Adipocyte (in vitro differentiated cells): ENCODE results near the gene ST6GALNAC5.

Experiments
- DNase-seq: peaks from one replicate; pipeline ENCODE4 v3.0.0-alpha.2; 2015; ENCODE audit warnings: low read depth
- H3K27me3 ChIP-seq: replicated peaks from 2 replicates; pipeline ENCODE4 v1.7.0; 2013; ENCODE audit warnings: mild to moderate bottlenecking, low read length, moderate library complexity; ENCODE audit not compliant: control insufficient read depth, insufficient read depth
- H3K36me3 ChIP-seq: 2 replicates; pipeline ENCODE4 v1.7.0; 2013; ENCODE audit warnings: low read length, mild to moderate bottlenecking, moderate library complexity; ENCODE audit not compliant: control insufficient read depth, insufficient read depth, severe bottlenecking
- H3K4me1 ChIP-seq: 2 replicates; pipeline ENCODE4 v1.7.0; 2013; ENCODE audit warnings: mild to moderate bottlenecking, low read length, moderate library complexity; ENCODE audit not compliant: control insufficient read depth, insufficient read depth
- H3K4me3 ChIP-seq: 2 replicates; pipeline ENCODE4 v1.7.0; 2013; ENCODE audit warnings: mild to moderate bottlenecking, low read length, moderate library complexity
- H3K9ac ChIP-seq: 2 replicates; pipeline ENCODE4 v1.7.0; 2013; ENCODE audit warnings: mild to moderate bottlenecking, low read length, moderate library complexity
- H3K9me3 ChIP-seq: 2 replicates; pipeline ENCODE4 v1.7.0; 2013; ENCODE audit warnings: mild to moderate bottlenecking, low read length, moderate library complexity; ENCODE audit not compliant: control insufficient read depth

ST6GALNAC5 gene

GRCh38 chr1:76905876-76906595 is 38.8 kb downstream of the ST6GALNAC5 start:
- Histone ChIP-seq H3K9me3 (no peaks in the 10 kb centered on the region), H3K4me3 (no peak overlapping the region), H3K4me1 (peaks cover 7% of the 10 kb centered on the region), H3K36me3 (no peaks in the 10 kb centered on the region), H3K9ac (no peak overlapping the region), H3K27me3 (no peaks in the 10 kb centered on the region)
- no peak for DNase-seq

GRCh38 chr1:76909311-76909710 is 42.0 kb downstream of the ST6GALNAC5 start:
- Histone ChIP-seq H3K9me3 (no peaks in the 10 kb centered on the region), H3K36me3 (no peaks in the 10 kb centered on the region), H3K27me3 (no peaks in the 10 kb centered on the region), H3K4me3 (no peak overlapping the region), H3K4me1 (peaks cover 7% of the 10 kb centered on the region), H3K9ac (no peak overlapping the region)
- DNase-seq, result no peak

- Histone ChIP-seq H3K4me3 (no peak overlapping the region), H3K9me3 (no peaks in the 10 kb centered on the region), H3K27me3 (no peaks in the 10 kb centered on the region), H3K36me3 (no peaks in the 10 kb centered on the region), H3K4me1 (no peaks in the 10 kb centered on the region), H3K9ac (no peak overlapping the region)
- DNase-seq, result peak; percentile 6
Measured at GRCh38 chr1:76919085-76919484, 51.8 kb downstream of the ST6GALNAC5 start.

GRCh38 chr1:76921590-76921989 is 54.3 kb downstream of the ST6GALNAC5 start:
- H3K9me3 ChIP-seq, result no peaks in the 10 kb centered on the region
- no peaks in the 10 kb centered on the region for H3K27me3 ChIP-seq
- no peaks in the 10 kb centered on the region for H3K36me3 ChIP-seq
- no peak overlapping the region for H3K4me3 ChIP-seq
- H3K9ac ChIP-seq, result no peak overlapping the region
- no peak for DNase-seq
- H3K4me1 ChIP-seq, result no peaks in the 10 kb centered on the region

- H3K4me1 ChIP-seq, result no peaks in the 10 kb centered on the region
- no peaks in the 10 kb centered on the region for H3K27me3 ChIP-seq
- H3K9ac ChIP-seq, result no peak overlapping the region
- H3K9me3 ChIP-seq, result peaks cover 1% of the 10 kb centered on the region
- no peaks in the 10 kb centered on the region for H3K36me3 ChIP-seq
- H3K4me3 ChIP-seq, result no peak overlapping the region
- DNase-seq, result no peak
Measured at GRCh38 chr1:76925825-76926224, 58.5 kb downstream of the ST6GALNAC5 start.

- Histone ChIP-seq H3K9ac (no peak overlapping the region), H3K36me3 (no peaks in the 10 kb centered on the region), H3K9me3 (peaks cover 11% of the 10 kb centered on the region), H3K27me3 (no peaks in the 10 kb centered on the region), H3K4me1 (no peaks in the 10 kb centered on the region), H3K4me3 (no peak overlapping the region)
- no peak for DNase-seq
Measured at GRCh38 chr1:76928522-76928921, 61.2 kb downstream of the ST6GALNAC5 start.

- Histone ChIP-seq H3K4me1 (peaks cover 4% of the 10 kb centered on the region), H3K36me3 (no peaks in the 10 kb centered on the region), H3K4me3 (no peak overlapping the region), H3K27me3 (no peaks in the 10 kb centered on the region), H3K9me3 (peaks cover 11% of the 10 kb centered on the region), H3K9ac (no peak overlapping the region)
- no peak for DNase-seq
Measured at GRCh38 chr1:76929136-76929535, 61.9 kb downstream of the ST6GALNAC5 start.

GRCh38 chr1:76933847-76934815 is 66.9 kb downstream of the ST6GALNAC5 start:
- Histone ChIP-seq H3K36me3 (no peaks in the 10 kb centered on the region), H3K4me1 (peaks cover 16% of the 10 kb centered on the region), H3K9ac (no peak overlapping the region), H3K9me3 (peaks cover 11% of the 10 kb centered on the region), H3K4me3 (no peak overlapping the region), H3K27me3 (no peaks in the 10 kb centered on the region)
- DNase-seq, result no peak

GRCh38 chr1:76938304-76938703 is 71.0 kb downstream of the ST6GALNAC5 start:
- Histone ChIP-seq H3K27me3 (no peaks in the 10 kb centered on the region), H3K9me3 (no peaks in the 10 kb centered on the region), H3K36me3 (no peaks in the 10 kb centered on the region), H3K9ac (no peak overlapping the region), H3K4me1 (peaks cover 40% of the 10 kb centered on the region), H3K4me3 (no peak overlapping the region)
- DNase-seq, result no peak

GRCh38 chr1:76939050-76939816 is 72.0 kb downstream of the ST6GALNAC5 start:
- Histone ChIP-seq H3K36me3 (no peaks in the 10 kb centered on the region), H3K27me3 (no peaks in the 10 kb centered on the region)
- peak; percentile 19 for DNase-seq

GRCh38 chr1:76939817-76940216 is 72.5 kb downstream of the ST6GALNAC5 start:
- H3K4me1 ChIP-seq, result peaks cover 46% of the 10 kb centered on the region
- no peak for DNase-seq

More at GRCh38 chr1:76939050-76939816, 72.0 kb downstream of the ST6GALNAC5 start:
- Histone ChIP-seq H3K4me1 (peaks cover 42% of the 10 kb centered on the region), H3K9ac (no peak overlapping the region), H3K9me3 (no peaks in the 10 kb centered on the region), H3K4me3 (peak overlapping the region; percentile 3)

More at GRCh38 chr1:76939817-76940216, 72.5 kb downstream of the ST6GALNAC5 start:
- Histone ChIP-seq H3K9me3 (no peaks in the 10 kb centered on the region), H3K4me3 (no peak overlapping the region), H3K9ac (no peak overlapping the region), H3K36me3 (no peaks in the 10 kb centered on the region), H3K27me3 (no peaks in the 10 kb centered on the region)
